Stimulated activated naive CD4-positive, alpha-beta T cell treated with Interleukin-2 at 50 U/mL for 16 hours (primary cell): ENCODE data around the gene CDK13.
"Not testable (repeated sequence)": the region's sequence is repeated elsewhere in the genome, so short reads cannot be mapped to it uniquely, and the experiment has no call there.

Experiments used
- DNase-seq: peaks from one replicate; lab custom pipeline; 2025; lab: John Stamatoyannopoulos, UW

CDK13 gene

GRCh38 chr7:39949971-39950472, at the start of gene CDK13:
TSS of gene CDK13 (plus strand) at chr7:39950256. CDS start at chr7:39950642, 386 bp downstream.
- DNase-seq: peak; percentile 84

GRCh38 chr7:39904077-39904486, 46.0 kb upstream of the CDK13 start:
- no peak for DNase-seq

DNA sequence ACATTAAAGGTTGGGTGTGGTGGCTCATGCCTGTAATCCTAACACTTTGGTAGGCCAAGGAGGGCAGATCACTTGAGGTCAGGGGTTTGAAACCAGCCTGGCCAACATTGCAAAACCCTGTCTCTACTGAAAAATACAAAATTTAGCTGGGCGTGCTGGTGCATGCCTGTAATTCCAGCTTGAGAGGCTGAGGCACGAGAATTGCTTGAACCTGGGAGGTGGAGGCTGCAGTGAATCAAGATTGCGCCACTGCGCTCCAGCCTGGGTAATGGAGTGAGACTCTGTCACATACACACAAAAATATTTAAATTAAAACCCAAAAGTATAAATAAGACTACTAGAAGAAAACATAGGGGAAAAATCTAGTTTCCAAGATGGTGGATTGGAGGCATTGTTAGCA, 41.9 kb upstream of the CDK13 start:
- DNase-seq: no peak

DNA sequence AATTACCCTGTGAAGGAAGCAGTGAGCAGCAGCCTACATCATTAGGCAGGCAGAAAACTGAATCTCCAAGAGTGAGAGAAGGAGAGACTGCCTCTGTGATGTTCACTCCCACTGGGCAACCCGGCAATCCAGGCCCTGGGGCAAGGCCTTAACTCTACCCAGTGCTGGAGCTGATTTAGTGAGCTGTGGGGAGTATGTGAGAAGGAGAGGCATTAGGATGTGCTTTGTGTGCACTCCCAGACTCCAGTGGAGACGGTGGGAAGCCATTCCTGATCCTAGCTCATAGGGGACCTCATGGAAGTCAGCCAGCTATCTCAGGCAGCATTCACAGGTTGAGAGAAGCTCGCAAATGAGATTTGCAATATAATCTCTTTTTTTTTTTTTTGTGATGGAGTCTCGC, 41.1 kb upstream of the CDK13 start:
- no peak for DNase-seq

DNA sequence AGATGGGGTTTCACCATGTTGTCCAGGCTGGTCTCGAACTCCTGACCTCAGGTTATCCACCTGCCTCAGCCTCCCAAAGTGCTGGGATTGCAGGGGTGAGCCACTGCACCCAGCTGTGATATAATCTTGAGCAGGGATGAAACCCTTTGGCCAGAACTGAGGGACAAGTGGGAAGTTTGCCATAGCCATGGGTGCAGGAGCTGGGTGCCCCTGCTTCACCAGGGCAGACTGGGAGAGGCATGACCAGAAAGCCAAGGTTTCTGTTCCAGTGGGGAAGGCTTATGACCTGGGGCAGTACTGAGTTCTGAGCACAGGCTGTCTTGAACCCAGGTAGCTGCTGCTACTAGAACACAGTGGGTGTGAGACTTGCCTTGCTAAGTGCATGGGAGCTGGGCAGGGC, 40.5 kb upstream of the CDK13 start:
- DNase-seq: no peak

DNA sequence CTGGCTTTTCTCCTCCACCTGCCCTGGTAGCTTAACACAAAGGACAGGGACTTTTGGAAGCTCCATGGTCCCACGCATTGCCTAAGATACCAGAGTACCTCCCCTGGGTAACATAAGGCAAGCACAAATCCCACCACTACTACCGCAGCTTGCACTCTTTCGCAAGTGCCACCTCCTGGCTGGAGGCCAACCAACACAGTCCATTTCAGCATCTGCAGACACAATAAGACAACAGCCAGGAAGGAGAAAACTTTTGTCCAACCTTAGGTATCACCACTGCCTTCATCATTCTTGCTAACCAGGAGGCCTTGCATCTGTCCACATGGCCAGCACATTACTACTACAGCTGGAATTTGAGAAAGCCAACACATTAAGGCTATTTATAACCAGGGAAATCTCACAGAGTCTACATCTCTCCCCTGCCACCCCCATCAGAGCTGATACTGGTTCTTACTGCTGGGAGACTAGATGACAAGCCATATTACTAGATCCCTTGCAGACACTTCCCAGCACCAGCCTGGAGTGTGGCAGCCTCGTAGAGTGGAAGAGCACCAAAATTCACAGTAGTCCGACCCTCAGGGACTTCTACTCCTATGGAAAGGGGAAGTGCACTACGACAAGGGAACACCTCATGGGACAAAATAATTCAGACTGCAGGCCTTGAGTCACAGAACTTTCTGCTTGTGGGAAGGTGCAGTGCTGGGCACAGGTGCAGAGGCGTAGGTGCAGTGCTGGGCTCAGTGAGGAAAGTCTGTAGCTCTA, 39.8 kb upstream of the CDK13 start:
- DNase-seq: no peak

DNA sequence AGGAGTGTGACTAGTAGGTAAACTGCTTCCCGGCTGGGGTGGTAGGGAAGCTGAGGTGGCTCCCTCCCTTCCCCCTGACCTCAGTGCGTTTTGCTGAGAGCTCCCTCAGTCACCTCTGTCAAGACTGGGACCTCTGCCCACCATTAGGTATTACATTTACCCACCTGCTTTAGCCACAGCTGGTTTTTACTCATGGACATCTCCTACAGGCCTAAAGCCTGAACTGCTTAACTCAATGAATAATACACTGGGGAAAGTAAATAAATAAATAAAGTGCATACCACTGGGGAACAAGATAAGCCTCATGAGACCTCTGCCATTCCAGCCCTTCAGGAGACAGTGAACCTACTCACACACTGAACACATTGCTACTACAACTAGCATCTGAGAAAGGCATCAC, 38.9 kb upstream of the CDK13 start:
- DNase-seq: no peak

- not testable (repeated sequence) for DNase-seq
Measured at GRCh38 chr7:39915847-39916246, 34.2 kb upstream of the CDK13 start.

- DNase-seq: no peak
Measured at GRCh38 chr7:39919646-39920045, 30.4 kb upstream of the CDK13 start.

DNA sequence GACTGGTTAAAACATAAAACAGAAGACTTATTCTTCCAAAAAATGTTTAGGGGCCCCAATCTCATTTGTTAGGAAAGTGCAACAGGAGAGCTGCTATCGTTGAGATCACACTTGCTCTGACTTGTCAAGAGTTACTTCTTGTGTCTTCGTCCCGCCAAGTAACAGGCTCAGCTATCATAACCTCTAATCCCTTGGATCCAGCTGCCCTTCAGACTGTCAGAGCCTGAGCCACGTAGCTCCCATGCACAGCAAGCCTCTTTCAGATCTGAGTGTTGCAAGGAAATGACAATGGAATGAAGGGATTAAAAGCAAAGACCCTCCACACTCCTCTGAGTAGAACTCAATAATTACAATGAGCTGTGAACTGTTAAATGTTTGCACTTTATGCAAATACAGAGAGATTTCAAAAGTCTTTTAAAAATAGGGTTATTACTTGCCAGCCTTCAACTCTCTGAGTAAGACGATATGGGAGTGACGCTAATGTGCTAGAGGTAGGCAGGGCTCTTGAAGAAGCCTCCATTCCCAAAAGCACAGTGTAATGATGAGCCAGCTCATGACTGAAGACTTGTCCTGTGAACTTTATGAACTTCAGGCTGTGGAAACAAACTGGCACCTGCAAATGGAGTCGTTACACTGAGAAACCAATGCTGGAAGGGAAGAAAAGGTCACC, 28.4 kb upstream of the CDK13 start:
- DNase-seq: no peak

- no peak for DNase-seq
Measured at GRCh38 chr7:39922580-39922979, 27.5 kb upstream of the CDK13 start.

- DNase-seq: no peak
Measured at GRCh38 chr7:39923091-39923490, 27.0 kb upstream of the CDK13 start.

DNA sequence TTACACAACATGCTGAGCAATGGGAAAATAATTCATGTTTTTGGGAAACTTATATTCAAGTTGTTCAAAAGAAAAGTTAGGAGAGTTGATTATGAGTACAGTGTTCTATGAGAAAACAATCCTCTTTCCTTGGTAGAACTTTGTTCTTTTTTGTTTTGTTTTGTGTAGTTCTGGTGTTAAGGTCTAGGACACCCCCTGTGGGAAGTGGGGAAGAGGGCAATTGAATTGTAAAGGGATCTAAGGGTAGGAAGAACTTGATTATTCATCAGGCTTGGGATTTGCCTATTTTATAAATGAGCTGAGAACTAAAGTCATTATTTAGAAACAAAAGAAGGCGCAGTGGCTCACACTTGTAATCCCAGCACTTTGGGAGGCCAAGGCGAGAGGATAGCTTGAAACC, 25.9 kb upstream of the CDK13 start:
- DNase-seq: no peak

- DNase-seq: no peak
Measured at GRCh38 chr7:39926111-39926510, 23.9 kb upstream of the CDK13 start.

DNA sequence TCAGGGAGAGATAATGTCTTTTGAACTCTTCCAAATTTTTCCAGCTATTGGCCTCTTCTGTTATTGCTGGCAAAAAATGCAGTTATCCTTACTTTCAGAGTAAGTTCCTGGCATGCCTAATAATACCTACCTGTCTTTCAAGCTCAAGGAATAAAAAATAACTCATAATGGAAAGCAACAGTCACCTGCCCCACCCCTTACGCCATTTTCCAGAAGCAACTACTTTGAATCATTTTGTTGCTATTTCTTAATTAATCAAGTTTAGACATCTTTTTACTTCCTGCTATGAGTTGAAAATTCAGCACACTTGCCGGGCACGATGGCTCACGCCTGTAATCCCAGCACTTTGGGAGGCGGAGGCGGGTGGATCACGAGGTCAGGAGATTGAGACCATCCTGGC, 23.0 kb upstream of the CDK13 start:
- DNase-seq: no peak

DNA sequence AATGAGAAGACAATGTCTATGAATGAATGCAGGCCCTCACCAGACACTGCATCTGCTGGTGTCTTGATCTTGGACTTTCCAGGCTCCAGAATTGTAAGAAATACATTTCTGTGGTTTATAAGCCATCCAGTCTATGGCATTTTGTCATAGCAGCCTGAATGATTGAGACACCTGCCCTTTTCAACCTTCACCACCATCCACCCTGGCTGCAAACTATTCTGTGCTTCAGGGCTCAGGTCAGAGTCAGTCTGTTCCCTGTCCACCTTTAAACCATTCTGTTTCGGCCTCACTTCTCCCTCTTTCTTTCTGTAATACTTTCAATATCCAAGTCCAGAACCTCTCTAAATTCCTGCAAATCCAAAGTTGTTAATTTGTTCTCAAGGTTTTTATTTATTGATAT, 15.9 kb upstream of the CDK13 start:
- DNase-seq: no peak

- DNase-seq: no peak
Measured at GRCh38 chr7:39936761-39937160, 13.3 kb upstream of the CDK13 start.

GRCh38 chr7:39937366-39938153, 12.5 kb upstream of the CDK13 start:
- DNase-seq: no peak

- DNase-seq: no peak
Measured at GRCh38 chr7:39942883-39943282, 7.2 kb upstream of the CDK13 start.

DNA sequence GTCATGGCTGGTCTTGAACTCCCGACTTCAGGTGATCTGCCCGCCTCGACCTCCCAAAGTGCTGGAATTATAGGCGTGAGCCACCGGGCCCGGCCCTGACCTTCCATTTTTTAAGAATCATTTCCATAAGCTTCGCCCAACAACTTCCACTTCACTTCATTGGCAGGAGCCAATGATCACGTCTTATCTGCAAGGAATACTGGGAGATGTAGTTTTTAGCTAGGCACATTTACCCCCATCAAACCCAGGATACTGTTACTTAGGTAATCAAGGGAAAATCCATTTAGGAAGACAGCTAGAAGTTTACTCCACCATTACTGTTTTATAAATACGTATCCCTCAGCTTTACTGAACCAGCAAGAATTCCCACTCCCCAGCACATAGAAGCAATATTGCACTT, 3.4 kb upstream of the CDK13 start:
- DNase-seq: no peak

DNA sequence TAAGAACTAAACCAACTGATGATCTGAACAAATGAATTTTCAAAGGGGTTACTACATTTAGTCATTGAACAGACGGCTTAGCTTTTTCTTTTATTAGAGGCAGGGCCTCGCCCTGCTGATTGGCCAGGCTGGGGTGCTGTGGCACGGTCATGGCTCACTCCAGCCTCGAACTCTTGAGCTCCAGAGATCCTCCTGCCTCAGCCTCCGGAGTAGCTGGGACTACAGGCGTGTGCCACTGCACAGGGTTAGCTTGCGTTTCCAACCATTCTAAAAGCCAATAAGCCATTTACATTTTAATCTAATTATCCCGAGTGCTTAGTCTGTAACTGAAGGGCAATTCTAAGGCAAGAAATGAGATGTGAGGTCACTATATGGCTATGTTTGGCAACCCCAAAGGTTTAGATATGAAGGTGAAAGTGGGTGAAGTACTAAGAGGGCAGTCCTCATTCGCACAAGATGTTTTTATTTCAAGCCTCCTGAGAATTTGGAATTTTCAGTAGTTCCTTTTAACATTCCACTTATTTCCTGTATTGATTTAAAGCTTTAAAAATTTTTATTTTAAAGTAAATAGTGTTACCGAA, 1.6 kb upstream of the CDK13 start:
- no peak for DNase-seq
